GM21737 (cell line): Measurements from ENCODE around the gene CHRM3.
"Not testable (repeated sequence)": the region's sequence is repeated elsewhere in the genome, so short reads cannot be mapped to it uniquely, and the experiment has no call there.

Experiments used
- ATAC-seq: cut with Tn5 transposase; IDR thresholded peaks from one replicate; pipeline ENCODE4 v1.9.1; 2021; ENCODE audit warnings: mild to moderate bottlenecking, moderate library complexity; ENCODE audit not compliant: unreplicated experiment

Gene CHRM3

GRCh38 chr1:239386453-239387303 lies at the start of gene CHRM3:
Gene CHRM3 (plus strand): TSS chr1:239386568. CDS start chr1:239907452, 520,884 bp downstream.
- ATAC-seq: no peak

- no peak for ATAC-seq
These were observed 48.5 kb upstream of the CHRM3 start for GRCh38 chr1:239337799-239338430.

- no peak for ATAC-seq
These were observed 38.6 kb upstream of the CHRM3 start for GRCh38 chr1:239347776-239348175.

GRCh38 chr1:239348635-239349353 lies 37.6 kb upstream of the CHRM3 start:
- no peak for ATAC-seq

GRCh38 chr1:239349699-239350098 lies 36.7 kb upstream of the CHRM3 start:
- no peak for ATAC-seq

- no peak for ATAC-seq
These were observed 32.8 kb upstream of the CHRM3 start for GRCh38 chr1:239353536-239353935.

GRCh38 chr1:239354231-239354630 lies 32.1 kb upstream of the CHRM3 start:
- no peak for ATAC-seq

GRCh38 chr1:239357867-239358266 lies 28.5 kb upstream of the CHRM3 start:
- ATAC-seq: no peak

GRCh38 chr1:239361403-239361802 lies 25.0 kb upstream of the CHRM3 start:
- no peak for ATAC-seq

- ATAC-seq: no peak
These were observed 22.4 kb upstream of the CHRM3 start for GRCh38 chr1:239363930-239364329.

- ATAC-seq: no peak
These were observed 19.1 kb upstream of the CHRM3 start for GRCh38 chr1:239367196-239367810.

- no peak for ATAC-seq
These were observed 17.8 kb upstream of the CHRM3 start for GRCh38 chr1:239368436-239369109.

GRCh38 chr1:239370869-239371268 lies 15.5 kb upstream of the CHRM3 start:
- ATAC-seq: not testable (repeated sequence)

GRCh38 chr1:239382666-239383065 lies 3.7 kb upstream of the CHRM3 start:
- ATAC-seq: no peak

- ATAC-seq: no peak
These were observed 2.7 kb upstream of the CHRM3 start for GRCh38 chr1:239383714-239384113.

- ATAC-seq: no peak
These were observed 1.2 kb downstream of the CHRM3 start for GRCh38 chr1:239387304-239388158.

- no peak for ATAC-seq
These were observed 1.8 kb downstream of the CHRM3 start for GRCh38 chr1:239388159-239388485.

GRCh38 chr1:239388578-239388977 lies 2.2 kb downstream of the CHRM3 start:
- ATAC-seq: no peak

- no peak for ATAC-seq
These were observed 3.3 kb downstream of the CHRM3 start for GRCh38 chr1:239389703-239390102.

- ATAC-seq: no peak
These were observed 5.9 kb downstream of the CHRM3 start for GRCh38 chr1:239392271-239392670.
